GM21737 (cell line): Measurements from ENCODE around the gene VPS29.
"Not testable (repeated sequence)": the region's sequence is repeated elsewhere in the genome, so short reads cannot be mapped to it uniquely, and the experiment has no call there.

Experiments used
- ATAC-seq: cut with Tn5 transposase; IDR thresholded peaks from one replicate; pipeline ENCODE4 v1.9.1; 2021; ENCODE audit warnings: mild to moderate bottlenecking, moderate library complexity; ENCODE audit not compliant: unreplicated experiment

VPS29 gene

DNA sequence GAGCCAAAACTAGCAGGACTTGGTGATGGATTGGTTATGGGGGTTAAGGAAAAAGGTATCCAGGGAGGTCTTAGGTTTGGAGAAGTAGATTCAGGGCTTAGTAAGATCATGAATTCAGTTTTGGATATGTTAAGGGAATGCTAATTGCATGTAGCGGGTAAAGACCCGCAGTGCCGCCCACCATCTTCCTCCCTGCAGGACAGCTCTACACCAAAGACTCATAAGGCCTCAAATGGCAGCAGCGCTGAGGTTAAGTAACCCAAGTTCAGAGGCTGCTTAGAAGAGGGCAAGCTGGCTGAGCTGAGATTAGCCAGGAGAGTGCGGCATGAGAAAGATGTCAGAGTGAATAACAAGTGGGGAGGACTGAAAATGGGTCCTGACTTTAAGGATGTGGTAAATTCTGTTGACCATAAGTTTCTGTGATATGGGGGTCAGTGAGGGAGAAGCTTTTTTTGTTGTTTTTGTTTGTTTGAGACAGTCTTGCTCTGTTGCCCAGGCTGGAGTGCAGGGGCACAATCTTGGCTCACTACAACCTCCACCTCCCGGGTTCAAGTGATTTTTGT lies 26.4 kb upstream of the VPS29 start:
- no peak for ATAC-seq

DNA sequence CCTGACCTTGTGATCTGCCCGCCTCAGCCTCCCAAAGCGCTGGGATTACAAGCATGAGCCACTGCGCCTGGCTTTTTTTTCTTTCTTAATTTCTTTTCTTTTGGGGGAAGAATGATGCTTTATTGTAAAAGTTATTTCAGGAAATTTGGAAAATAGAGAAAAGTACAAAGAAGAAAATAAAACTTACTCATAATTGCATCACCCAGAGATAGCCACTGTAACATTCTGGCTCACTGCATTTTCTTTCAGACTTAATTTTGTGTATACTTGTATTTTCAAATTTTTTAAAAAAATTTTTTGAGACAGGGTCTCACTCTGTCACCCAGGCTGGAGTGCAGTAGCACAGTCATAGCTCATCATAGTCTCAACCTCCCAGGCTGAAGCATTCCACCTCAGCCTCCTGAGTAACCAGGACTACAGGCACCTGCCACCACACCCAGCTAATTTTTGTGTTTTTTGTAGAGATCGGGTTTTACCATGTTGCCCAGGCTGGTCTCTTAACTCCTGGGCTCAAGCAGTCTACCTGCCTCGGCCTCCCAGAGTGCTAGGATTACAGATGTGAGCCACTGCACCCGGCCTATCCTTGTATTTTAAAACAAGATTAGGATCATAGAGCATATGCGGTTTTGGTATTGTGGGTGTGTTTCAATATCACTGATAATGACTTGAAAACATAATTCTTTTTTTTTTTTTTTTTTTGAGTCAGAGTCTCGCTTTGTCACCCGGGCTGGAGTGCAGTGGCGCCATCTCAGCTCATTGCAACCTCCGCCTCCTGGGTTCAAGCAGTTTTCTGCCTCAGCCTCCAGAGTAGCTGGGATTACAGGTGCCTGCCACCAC lies 19.2 kb upstream of the VPS29 start:
- ATAC-seq: not testable (repeated sequence)

DNA sequence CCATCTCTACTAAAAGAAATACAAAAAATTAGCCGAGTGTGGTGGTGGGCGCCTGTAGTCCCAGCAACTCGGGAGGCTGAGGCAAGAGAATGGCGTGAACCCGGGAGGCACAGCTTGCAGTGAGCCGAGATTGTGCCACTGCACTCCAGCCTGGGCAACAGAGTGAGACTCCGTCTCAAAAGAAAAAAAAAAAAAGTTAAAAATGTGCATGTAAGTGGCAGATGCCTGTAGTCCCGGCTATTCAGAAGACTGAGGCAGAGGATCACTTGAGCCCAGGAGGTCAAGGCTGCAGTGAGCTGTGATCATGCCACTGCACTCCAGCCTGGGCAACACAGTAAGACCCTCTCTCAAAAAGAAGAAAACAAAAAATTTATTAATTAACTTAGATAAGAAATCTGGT lies 16.1 kb upstream of the VPS29 start:
- not testable (repeated sequence) for ATAC-seq

DNA sequence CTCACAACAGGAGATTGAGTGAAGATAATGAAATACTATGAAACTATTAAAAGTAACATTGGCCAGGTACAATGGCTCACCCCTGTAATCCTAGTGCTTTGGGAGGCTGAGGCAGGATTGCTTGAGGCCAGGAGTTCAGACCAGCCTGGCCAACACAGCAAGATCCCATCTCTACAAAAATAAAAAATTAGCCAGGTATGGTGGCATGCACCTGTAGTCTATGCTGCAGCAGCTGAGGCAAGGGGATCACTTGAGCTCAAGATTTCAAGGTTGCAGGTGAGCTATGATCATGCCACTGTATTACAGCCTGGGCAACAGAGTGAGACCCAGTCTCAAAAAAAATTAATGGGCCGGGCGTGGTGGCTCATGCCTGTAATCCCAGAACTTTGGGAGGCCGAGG lies 15.1 kb upstream of the VPS29 start:
- no peak for ATAC-seq

DNA sequence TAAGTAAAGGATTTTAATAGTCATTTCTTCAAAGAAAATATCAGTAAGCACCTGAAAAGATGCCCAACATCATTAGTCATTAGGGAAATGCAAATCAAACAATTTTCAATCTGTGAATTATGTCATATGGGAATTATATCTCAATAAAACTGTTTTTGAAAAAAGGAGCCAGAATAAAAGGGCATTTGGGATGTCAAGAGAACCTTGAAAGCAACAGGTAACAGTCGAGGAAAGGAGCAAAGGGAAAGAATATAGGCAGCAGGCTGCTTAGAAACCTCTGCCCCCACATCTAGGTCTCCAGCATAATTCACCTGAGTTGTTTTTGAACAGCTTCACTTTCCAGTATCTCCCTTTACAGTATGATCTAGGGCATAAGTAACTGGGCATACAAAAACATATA lies 12.5 kb upstream of the VPS29 start:
- no peak for ATAC-seq

DNA sequence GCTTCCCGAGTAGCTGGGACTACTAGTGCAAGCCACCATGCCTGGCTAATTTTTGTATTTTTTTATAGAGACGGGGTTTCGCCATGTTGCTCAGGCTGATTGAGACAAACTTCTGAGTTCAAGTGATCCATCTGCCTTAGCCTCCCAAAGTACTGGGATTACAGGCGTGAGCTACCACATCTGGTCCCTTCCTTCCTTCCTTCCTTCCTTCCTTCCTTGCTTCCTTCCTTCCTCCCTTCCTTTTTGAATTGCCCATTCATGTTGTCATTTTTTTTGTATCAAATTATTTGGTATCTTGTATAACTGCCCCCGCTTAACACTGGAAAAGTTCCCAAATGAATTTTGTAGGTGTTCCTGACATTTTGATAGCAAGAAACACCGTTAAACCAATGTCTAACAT lies 11.9 kb upstream of the VPS29 start:
- ATAC-seq: no peak

DNA sequence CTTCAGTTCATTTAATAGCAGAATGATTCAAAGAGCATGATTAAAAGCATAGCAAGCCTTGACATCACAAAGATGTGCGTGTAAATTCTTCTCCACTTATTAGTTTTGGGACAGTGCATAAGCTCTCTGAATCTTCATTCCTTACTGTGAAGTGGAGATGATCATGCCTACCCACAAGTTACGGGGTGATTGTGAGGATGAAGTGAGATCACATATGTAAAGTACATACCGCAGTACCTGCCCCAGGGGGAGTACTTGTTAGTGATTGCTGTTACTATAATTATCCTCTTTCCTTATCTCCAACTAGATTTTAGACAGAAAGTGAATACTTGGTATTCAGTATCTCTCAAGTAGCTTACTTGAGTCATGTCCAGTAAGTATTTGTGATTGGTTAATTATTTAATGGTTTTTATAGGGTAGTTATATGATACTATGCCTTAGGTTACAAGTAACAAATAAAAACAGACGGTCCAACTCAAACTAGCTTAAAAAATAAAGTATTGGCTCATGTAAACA lies 6.2 kb upstream of the VPS29 start:
- ATAC-seq: no peak

DNA sequence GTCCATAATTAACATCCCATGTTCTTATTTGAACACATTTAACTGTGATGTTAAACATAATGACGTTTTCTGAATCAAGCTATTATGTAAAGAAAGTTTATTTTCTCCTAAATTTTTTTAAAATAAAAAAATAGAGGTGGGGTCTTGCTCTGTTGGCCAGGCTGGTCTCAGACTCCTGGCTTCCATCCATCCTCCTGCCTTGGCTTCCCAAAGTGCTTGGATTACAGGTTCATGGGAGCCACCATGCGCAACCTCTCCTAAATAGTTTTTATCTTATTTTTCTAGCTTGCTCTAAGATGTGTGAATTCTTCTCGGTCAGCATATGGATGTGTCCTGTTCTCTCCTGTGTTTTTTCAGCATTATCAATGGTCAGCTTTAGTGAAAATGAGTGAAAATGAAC lies 3.4 kb upstream of the VPS29 start:
- ATAC-seq: no peak

DNA sequence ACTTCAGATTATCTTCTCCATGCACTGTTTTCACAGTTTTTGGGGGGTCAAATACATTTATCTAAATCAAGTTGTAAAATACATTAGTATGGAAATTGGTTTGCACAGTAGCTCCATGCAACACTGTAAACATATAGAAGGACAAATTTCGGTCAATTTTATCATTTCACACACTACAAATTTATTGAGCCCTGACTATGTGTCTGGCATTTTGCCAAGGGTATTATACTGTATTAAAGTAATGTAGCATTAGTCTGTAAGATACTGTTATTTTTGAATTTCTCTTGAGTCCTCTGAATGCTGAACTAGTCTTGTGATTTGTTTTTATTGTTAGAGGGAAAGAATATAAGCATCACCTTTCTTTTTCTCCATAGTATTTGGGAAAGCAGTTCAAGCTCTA lies 1.5 kb upstream of the VPS29 start:
- no peak for ATAC-seq

DNA sequence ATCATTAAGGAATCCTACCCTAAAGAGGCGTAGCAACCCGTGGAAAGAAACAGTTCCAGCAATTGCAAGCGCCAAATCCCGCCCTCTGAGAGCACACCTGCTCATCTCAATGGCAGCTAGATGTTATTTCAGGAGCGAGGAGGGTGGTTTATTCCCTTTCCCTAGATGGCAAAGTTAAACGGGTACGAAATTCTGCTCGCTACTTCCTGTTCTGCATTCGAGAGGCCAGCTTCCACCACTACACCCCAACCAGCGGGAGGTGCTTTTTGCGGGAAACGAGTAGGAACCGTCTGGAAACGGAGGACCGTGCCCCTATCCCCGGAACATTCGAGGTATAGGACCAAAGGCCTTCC lies 536 bp downstream of the VPS29 start:
- ATAC-seq: peak; percentile 15

DNA sequence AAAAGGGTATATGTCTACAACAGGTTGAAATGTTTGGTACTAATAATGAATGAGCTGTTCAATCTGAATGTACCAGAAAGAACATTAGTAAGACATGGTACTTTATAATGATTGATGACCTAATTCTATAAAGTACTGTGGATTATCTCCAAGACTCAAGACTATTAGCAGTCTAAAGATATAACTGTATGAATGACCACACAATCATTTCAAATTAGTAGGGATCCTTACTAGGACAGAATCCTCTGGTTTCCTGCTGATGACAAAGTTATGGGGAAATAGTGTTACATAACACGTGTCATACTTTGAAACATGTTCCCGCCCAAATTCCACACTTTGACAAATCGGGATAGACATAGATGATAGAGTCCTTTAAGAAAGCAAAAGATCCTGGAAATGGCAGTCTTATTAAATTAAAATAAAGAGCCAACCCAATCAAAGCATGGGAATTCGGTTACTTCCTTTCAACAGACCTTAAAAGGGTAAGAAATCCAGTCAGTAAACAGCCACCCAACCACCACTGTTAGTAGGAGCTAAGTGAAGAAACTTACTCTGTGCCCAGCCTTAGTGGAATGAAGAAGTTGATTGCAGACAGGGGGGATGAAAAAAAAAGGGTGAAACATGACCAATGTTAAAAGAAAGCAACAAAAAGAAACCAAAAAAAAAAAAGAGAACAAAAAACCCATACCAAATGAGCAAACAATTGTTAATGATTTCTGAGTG lies 2.8 kb downstream of the VPS29 start:
- no peak for ATAC-seq

DNA sequence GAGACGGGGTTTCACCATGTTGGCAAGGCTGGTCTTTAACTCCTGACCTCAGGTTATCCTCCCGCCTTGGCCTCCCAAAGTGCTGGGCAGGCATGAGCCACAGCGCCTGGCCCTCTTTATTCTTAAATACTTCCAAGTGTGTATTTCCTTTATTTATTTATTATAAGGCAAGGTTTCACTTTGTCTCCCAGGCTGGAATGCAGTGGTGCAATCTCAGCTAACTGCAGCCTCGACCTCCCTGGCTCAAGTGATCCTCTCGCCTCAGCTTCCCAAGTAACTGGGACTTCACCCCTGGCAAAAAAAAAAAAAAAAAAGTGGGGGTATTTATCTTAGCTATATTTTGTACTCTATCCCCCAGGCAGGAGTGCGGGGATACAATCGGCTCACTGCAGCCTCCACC lies 26.5 kb downstream of the VPS29 start:
- ATAC-seq: no peak

DNA sequence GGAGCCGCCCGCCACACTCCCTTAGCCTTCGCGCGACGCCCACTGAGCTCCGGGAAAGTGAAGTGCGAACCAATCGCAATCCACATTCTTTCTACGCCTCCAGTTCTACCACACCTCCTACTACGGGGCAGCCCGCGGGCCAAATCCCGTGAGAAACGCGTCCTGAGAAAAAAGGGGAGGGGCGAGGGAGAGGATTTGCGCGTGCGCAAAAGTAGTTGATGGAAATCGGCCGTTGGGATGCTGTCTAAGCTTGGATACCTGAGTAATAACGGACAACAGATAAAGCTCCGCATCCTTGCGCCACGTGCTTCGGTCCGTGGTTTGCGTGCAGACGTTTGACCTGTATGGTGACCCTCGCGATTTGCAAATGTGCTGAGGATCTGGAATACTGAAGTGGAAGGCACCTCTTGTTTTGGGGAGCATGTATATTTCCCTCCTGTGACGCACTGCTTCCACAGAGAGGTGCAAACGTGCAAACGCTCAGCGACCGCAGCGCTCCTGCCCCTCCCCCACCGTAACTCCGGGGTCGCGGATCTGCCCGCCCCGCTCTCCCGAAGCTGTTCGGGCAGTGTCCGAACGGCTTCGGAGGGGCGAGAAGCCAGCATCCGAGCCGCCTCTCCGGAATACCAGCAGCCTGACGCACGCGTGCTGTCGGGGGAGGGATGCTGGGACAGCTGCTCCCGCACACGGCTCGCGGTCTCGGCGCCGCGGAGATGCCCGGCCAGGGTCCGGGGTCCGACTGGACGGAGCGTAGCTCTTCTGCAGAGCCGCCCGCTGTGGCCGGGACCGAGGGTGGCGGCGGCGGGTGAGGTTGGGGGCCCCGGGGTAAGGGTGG lies 33.5 kb downstream of the VPS29 start, which contains the start of the genes FAM216A and GPN3:
Gene FAM216A (plus strand): TSS at position 632 of the 835 bp plus-strand sequence. CDS start 31 bp downstream, at position 663.
Gene GPN3 (minus strand): TSS at position 44 of the 835 bp plus-strand sequence. CDS start 54 bp downstream, outside the sequence.
- ATAC-seq: peak; percentile 70

DNA sequence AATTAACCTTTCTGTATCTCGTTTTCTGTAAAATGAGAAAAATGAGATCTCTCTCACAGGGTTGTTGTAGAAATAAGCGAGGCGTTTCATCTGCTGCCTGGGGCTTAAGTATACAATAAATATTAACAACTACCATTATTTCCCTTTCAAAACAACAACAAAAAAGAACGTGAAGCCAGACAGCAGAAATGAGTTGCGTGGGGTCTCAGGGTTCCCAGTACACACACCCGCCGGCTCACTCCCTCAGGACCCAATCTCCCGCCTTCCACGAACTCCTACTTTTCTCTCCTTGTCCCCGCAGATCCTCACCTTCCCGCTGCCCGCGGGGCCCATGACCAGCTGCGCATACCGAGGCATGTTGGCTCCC lies 34.1 kb downstream of the VPS29 start:
- ATAC-seq: no peak

DNA sequence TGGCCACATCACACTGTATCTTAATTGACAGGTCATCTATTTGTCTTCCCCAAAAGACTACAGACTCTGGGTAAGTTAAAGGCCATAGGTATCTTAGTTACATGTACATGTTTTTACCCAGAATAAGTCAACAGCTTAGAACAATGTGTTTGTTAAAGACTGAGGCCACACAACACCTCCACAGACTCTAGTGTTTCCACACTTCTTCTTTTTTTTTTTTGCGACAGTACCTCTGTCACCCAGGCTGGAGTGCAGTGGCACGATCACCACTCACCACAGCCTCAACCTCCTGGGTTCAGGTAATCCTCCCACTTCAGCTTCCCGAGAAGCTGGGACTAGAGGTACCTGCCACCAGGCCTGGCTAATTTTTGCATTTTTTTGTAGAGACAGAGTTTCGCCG lies 35.1 kb downstream of the VPS29 start:
- no peak for ATAC-seq

DNA sequence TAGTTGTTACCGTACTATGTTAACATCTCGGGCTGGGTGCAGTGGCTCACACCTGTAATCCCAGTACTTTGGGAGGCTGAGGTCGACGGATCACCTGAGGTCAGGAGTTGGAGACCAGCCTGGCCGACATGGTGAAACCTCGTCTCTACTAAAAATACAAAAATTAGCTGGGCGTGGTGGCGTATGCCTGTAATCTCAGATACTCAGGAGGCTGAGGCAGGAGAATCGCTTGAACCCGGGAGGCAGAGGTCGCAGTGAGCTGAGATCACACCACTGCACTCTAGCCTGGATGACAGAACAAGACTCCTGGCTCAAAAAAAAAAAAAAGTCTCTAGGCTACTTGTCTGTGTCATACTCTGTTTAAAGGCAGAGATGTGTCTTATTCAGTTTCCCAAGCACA lies 36.1 kb downstream of the VPS29 start:
- ATAC-seq: not testable (repeated sequence)

DNA sequence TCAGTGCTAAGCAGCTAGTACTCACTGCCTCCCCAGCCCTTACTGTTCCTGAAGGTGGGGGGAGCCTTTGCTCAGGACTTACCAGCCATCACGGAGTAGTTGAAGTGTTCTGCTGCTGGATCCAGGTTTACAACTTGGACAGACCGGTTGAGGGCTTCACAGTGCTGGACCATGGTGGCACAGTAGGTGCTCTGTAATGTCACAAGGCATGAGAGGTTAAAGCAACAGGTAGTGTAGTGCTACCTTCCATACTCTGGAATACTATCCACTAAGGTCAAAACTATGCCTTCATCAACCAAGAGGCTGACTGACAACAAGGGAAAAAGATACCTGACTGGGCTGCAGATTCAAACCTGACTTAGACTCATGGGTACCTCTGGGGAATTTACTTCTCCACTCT lies 36.9 kb downstream of the VPS29 start:
- no peak for ATAC-seq

DNA sequence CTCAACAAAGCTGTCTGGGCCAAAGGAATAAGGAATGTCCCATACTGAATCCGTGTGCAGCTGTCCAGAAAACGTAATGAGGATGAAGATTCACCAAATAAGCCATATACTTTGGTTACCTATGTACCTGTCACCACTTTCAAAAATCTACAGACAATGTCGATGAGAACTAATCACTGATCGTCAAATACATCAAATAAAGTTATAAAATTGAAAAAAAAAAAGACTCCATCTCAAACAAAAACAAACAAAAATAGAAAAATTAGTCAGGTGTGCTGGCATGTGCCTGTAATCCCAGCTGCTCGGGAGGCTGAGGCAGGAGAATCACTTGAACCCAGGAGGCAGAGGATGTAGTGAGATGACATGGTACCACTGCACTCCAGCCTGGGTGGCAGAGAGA lies 40.7 kb downstream of the VPS29 start:
- ATAC-seq: not testable (repeated sequence)

DNA sequence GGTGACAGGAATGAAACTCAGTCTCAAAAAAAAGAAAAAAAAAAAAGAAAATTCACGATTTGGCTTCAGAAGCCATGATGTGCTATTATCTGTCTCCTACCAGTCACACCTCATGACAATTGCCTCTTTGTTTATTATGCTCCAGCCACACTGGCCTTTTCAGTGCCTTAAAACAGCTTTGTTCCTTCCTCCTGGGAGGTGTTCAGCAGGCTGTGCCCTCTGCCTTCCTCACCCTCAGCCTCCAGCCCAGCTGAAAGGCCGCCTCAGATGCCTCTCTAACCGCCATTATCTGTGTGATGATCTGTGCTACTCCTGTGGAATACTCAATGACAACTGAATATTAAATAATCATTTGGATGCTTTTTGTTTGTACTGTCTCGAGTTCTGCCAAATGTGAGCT lies 43.2 kb downstream of the VPS29 start:
- no peak for ATAC-seq

DNA sequence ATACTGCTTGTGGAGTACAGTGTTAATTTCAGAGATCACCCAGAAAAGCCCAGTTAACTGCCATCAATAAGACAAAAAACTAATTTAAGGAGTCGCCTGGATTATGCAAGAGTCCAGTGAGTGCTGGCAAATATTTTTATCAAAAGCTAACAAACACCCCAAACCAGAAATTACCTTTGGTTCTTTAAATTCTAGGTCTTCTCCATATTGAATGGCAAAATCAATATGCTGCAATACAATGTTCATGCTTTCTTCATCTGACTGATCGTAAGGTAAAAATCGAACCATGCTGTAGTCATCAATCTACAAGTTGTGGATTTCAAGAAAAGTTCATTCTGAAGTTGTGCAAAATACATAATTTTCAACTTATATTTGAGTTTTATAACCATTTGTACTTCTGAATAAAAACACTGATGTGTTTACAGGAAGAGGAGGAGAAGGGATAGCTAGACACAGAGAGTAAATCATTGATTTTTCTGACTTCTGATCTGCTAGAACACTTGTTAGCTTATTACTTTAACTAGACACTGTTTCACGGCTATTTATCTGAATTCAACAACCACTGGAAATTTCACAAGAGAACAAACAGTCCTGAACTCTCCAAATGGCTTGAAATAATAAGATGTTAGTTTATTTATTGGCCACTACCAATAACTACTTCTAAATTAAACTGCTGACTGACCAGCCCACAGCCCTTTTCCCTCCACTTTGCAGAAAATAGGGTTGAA lies 48.2 kb downstream of the VPS29 start:
- no peak for ATAC-seq
